Transverse colon (tissue), 4 donors: ENCODE data around the gene EPS8L3. TPM values are rescaled to one million over a fixed set of nuclear protein-coding genes. Genes with fewer than 3 reads are reported as not detected.

Experiments used
- DNase-seq: peaks from one replicate; pipeline ENCODE4 v3.0.0-alpha.2; 2019
- H3K27ac ChIP-seq, 4 donors: fragments of 200-600 bp; sonication (generic); 2 replicates each; pipeline ENCODE4 v1.5.1; 2016 to 2018; ENCODE audit warnings: inconsistent platforms in 4 of 4
- H3K27me3 ChIP-seq: fragments of 200-600 bp; sonication (generic); 2 replicates; pipeline ENCODE4 v1.5.1; 2017; ENCODE audit warnings: inconsistent platforms
- H3K36me3 ChIP-seq, 4 donors: fragments of 200-600 bp; sonication (generic); 2 replicates each; pipeline ENCODE4 v1.5.1; 2017 to 2019; ENCODE audit warnings: inconsistent platforms in 4 of 4
- H3K4me1 ChIP-seq, 4 donors: fragments of 200-600 bp; sonication (generic); 2 replicates each; pipeline ENCODE4 v1.5.1; 2017 to 2020; ENCODE audit warnings: inconsistent platforms in 4 of 4
- H3K4me3 ChIP-seq, 4 donors: fragments of 200-600 bp; sonication (generic); 1 replicate in 1 of 4; 2 replicates in 3 of 4; pipeline versions ENCODE4 v1.5.1 to v1.6.1; 2017 to 2019; ENCODE audit warnings: inconsistent platforms in 4 of 4
- H3K9me3 ChIP-seq, 2 donors: fragments of 200-600 bp; sonication (generic); 2 replicates each; pipeline ENCODE4 v1.5.1; 2017 to 2019; ENCODE audit warnings: inconsistent platforms in 2 of 2
- EP300 ChIP-seq: sonication (generic); formaldehyde crosslinking; IDR thresholded peaks from one replicate; pipeline ENCODE4 v1.6.1; 2017; ENCODE audit warnings: antibody characterized with exemption, low read depth
- POLR2A ChIP-seq: fragments of 450-650 bp; IDR thresholded peaks from one replicate; pipeline ENCODE4 v1.6.1; 2016; ENCODE audit warnings: antibody characterized with exemption, mild to moderate bottlenecking, moderate library complexity
- POLR2AphosphoS5 ChIP-seq, 3 donors: sonication (generic); formaldehyde crosslinking; IDR thresholded peaks; one replicate each; pipeline ENCODE4 v1.6.1; 2016; ENCODE audit warnings: antibody characterized with exemption in 3 of 3
- WGBS, 2 donors: methylation state at CpG; one replicate each; pipeline ENCODE4 v1.1.5; 2018; ENCODE audit warnings: low coverage in 1 of 2; 5-methylcytosine and 5-hydroxymethylcytosine counted together
- in situ Hi-C, 4 donors: fragments of 200-750 bp; cut with MboI; loops; one replicate each; pipeline versions ENCODE4 v1.15.0 to v1.15.1; 2017; ENCODE audit warnings: low sequenced_read_pairs in 3 of 4, low pct_ligation_motif_present in 1 of 4, low pct_unique_long_range_greater_than_20kb in 1 of 4
- intact Hi-C: fragments of 100-400 bp; cut with DNase I; formaldehyde crosslinking; loops from one replicate; pipeline ENCODE4 v1.15.1; 2023; ENCODE audit warnings: low total_unique reads
- total RNA-seq, 4 donors: library from RNA; depleted of rRNA; stranded (reverse); fragments of >200 nt; gene quantifications; one replicate each; pipeline ENCODE4 v1.1.0, GENCODE V29; 2016
- TF ChIP-seq, protein P1 (sequence below), 5 experiments: fragments of 200-600 bp in 3 of 5; fragments of 450-650 bp in 2 of 5; sonication (generic) in 3 of 5; IDR thresholded peaks; 1 replicate in 2 of 5; 2 replicates in 3 of 5; pipeline ENCODE4 v1.5.1; 2016 to 2017; ENCODE audit warnings: antibody characterized with exemption in 5 of 5, inconsistent platforms in 3 of 5, mild to moderate bottlenecking in 2 of 5, moderate library complexity in 1 of 5

Gene EPS8L3
- total RNA-seq, 4 donors from 2014 or later: 228 to 468 (median 363) TPM

DNA sequence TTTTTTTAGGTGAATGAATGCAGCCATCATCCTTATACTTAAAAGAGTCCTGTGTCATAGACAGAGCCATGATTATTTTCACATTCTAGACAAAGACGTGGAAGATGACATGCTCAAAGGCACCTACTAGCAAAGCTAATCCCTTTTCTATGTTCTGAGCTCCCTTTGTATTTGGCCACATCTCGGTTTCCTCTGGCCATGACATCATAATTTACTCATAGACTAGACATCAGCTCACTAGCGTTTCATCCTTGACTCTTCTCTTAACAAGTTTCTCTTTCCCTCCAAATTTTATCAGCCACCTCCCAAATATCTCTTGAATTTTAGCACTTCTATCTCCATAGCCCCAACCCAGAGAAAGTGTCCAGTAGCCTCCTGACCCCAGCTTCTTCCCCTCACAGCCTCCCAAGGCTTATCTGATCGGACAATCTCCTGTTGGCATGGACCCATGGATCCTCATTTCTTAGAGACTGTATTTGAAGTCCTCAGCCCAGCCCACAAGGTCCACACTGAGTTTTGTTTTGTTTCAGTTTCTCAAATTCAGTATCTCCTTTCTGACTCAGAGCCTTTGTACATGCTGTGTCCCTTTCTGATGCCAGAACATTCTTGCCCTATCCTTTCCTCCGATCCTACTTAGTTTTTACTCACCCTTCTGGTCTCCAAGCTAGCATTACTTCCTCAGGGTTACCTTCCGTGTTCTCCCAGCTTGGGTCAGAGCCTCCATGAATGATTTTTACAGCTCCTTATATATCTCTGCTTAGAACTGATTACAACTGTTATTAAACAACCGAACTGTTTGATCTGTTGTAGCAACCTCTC, 33.0 kb upstream of the EPS8L3 start:
- intact Hi-C loops (no loop called here), in situ Hi-C loops (loop anchor here in 2 of 4 donors (10.0 to 25.0 kb wide), 2 partner anchors 108 to 116 kb away; partner anchors contain the start of gene CSF1 (in 1 of the 2))
- peak; percentile 26 for DNase-seq
- Histone ChIP-seq H3K4me3 (peak overlapping the region in 1 of 4 donors; percentile 4), H3K4me1 (peaks cover 38 to 63% (median 50%) of the 10 kb centered on the region in 4 donors), H3K27me3 (no peaks in the 10 kb centered on the region), H3K36me3 (no peaks in the 10 kb centered on the region), H3K9me3 (no peaks in the 10 kb centered on the region), H3K27ac (peak overlapping the region; percentile 36 to 75 (median 73))
- 54 to 55% methylated on average over 6 to 7 of the region's 7 CpGs for WGBS, 2 donors
- TF ChIP-seq EP300 (no peak), POLR2AphosphoS5 (IDR thresholded peaks at IDR 0.05) (no peak), POLR2A (no peak)
- TF ChIP-seq, protein P1, sequence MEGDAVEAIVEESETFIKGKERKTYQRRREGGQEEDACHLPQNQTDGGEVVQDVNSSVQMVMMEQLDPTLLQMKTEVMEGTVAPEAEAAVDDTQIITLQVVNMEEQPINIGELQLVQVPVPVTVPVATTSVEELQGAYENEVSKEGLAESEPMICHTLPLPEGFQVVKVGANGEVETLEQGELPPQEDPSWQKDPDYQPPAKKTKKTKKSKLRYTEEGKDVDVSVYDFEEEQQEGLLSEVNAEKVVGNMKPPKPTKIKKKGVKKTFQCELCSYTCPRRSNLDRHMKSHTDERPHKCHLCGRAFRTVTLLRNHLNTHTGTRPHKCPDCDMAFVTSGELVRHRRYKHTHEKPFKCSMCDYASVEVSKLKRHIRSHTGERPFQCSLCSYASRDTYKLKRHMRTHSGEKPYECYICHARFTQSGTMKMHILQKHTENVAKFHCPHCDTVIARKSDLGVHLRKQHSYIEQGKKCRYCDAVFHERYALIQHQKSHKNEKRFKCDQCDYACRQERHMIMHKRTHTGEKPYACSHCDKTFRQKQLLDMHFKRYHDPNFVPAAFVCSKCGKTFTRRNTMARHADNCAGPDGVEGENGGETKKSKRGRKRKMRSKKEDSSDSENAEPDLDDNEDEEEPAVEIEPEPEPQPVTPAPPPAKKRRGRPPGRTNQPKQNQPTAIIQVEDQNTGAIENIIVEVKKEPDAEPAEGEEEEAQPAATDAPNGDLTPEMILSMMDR (IDR thresholded peaks at IDR 0.05): no peak

DNA sequence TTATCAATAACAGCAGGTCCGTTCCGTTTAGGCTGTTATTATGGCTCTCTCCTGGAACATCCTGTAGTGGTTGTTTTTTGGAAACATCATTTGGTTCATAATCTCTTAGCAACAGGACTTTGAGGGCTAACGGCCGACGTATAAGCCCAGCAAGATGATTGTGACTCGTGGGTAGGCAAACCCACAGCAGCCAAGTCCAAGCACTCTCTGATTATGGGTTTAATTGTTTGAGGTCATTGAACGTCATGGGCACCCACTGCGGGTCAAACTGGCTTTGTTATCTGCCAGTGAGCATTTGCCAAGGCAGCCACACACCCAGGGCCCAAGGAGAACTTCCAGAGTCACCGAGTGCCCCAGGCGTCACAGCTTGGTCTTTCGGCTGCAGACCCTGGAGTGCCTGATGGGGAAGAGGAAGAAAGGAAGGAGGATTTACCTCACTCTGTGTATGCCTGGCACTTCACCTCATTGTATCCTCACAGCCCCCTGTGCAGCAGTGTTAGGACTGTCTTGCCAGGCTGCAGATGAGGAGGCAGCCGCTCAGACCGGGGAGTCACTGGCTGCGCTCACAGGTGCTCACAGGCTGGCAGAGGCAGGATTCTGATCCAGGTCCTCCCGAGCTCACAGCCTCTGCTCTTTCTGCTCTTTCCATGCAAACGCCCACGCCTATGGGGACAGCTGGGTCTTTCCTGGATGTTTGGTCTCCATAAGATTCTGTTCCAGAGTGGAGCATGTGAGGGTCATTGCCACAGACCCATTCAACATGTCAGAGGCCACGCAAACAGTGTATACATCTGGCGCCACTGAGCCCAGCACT, 30.8 kb upstream of the EPS8L3 start:
- in situ Hi-C loops: loop anchor here in 2 of 4 donors (10.0 to 25.0 kb wide), 2 partner anchors 110 to 118 kb away; partner anchors contain the start of gene CSF1 (in 1 of the 2)
- Histone ChIP-seq H3K4me3 (no peak overlapping the region), H3K4me1 (peaks cover 44 to 73% (median 58%) of the 10 kb centered on the region in 4 donors), H3K27me3 (no peaks in the 10 kb centered on the region), H3K27ac (peak overlapping the region; percentile 58 to 82 (median 76)), H3K36me3 (no peaks in the 10 kb centered on the region), H3K9me3 (no peaks in the 10 kb centered on the region)
- DNase-seq: peak; percentile 33
- intact Hi-C loops: no loop called here
- TF ChIP-seq POLR2AphosphoS5 (IDR thresholded peaks at IDR 0.05) (no peak), EP300 (no peak), POLR2A (no peak)
- TF ChIP-seq, protein P1 (IDR thresholded peaks at IDR 0.05): no peak
- WGBS, 2 donors: 46 to 54% methylated on average over 6 to 19 of the region's 19 CpGs

DNA sequence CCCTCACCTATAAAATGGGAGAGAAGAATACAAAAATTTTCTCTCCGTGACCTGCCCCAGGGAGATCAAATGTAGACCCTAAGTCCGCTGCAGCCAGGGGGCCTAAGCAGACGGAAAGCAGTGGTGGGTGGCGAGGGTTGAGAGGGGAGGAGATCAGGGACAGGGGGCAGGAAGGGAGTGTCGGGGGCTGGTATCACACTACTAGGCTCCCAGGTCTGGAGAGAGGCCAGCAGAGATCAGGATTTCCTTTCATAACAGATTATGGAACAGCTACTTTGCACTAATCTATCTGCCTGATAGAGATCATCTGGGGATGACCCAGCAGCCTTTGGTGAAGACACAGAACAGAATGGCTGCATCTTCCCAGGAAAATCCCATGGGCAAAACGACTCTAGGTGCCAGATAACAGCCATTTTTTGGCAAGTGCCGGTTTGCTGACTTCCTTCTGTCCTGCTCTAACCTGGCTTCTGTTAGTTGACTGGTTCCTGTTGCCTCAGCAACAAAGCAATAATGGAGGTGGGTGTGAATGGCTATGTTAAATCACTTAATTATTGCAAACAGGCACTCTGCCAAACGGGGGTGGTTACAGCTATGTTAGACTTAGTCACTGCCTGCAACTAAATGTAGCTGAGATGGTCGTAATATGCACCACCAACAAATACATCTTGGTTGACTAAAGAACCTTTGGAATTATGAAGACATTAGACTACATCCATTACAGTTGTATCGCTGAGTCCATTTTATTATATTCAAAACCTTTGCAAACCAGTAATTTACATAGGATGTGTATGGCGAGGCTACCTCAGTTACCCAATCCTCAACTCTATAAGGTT, 30.0 kb upstream of the EPS8L3 start:
- no peaks in the 10 kb centered on the region for H3K9me3 ChIP-seq
- WGBS, 2 donors: 30 to 31% methylated on average over 4 to 11 of the region's 11 CpGs
- TF ChIP-seq EP300 (no peak), POLR2AphosphoS5 (IDR thresholded peaks at IDR 0.05) (peak in 2 of 3 donors; percentile 33 to 56)
- no peaks in the 10 kb centered on the region for H3K36me3 ChIP-seq
- H3K27ac ChIP-seq: peak overlapping the region; percentile 58 to 82 (median 76)
- in situ Hi-C loops (loop anchor here in 2 of 4 donors (10.0 to 25.0 kb wide), 2 partner anchors 111 to 119 kb away; partner anchors contain the start of gene CSF1 (in 1 of the 2)), intact Hi-C loops (loop anchor here (2.0 kb wide), 1 partner anchor 83 kb away; no protein-coding TSS in a partner anchor)
- no peak overlapping the region for H3K4me3 ChIP-seq
- DNase-seq: peak; percentile 80
- peaks cover 44 to 81% (median 58%) of the 10 kb centered on the region in 4 donors for H3K4me1 ChIP-seq
- no peaks in the 10 kb centered on the region for H3K27me3 ChIP-seq

DNA sequence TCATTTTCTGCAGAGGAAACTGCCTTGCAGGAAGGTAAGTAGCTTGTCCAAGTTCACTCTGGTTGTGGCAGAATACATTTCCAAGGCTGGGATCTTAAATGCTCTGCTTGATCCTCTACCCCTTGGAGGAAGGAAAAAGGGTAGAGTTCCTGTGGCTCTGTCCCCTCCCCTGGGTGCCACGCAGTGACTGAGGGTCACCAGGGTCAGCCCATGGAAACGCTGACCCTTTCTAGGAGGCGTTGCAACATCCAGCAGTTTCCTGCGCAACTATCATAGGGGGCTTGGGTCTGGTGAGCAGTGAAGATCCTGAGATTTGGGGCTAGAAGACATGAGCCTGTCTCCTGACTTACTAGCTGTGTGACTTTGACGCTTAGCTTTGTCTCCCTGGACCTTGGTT, 29.4 kb upstream of the EPS8L3 start:
- peak overlapping the region; percentile 58 to 82 (median 76) for H3K27ac ChIP-seq
- in situ Hi-C loops: loop anchor here in 2 of 4 donors (10.0 to 25.0 kb wide), 2 partner anchors 112 to 119 kb away; partner anchors contain the start of gene CSF1 (in 1 of the 2)
- peaks cover 44 to 84% (median 58%) of the 10 kb centered on the region in 4 donors for H3K4me1 ChIP-seq

More for the DNA sequence above, 29.4 kb upstream of the EPS8L3 start:
- H3K36me3 ChIP-seq: no peaks in the 10 kb centered on the region
- no peak for TF ChIP-seq EP300
- TF ChIP-seq POLR2AphosphoS5 (IDR thresholded peaks at IDR 0.05): no peak
- TF ChIP-seq, protein P1 (IDR thresholded peaks at IDR 0.05): no peak
- TF ChIP-seq POLR2A: no peak
- DNase-seq: peak; percentile 5
- H3K9me3 ChIP-seq: no peaks in the 10 kb centered on the region
- H3K27me3 ChIP-seq: no peaks in the 10 kb centered on the region
- intact Hi-C loops: loop anchor here (2.0 kb wide), 1 partner anchor 84 kb away; no protein-coding TSS in a partner anchor
- 60% methylated on average over 5 of the region's 5 CpGs; no CpG with 5 or more reads in 1 of the 2 donors for WGBS, 2 donors
- no peak overlapping the region for H3K4me3 ChIP-seq
